Smooth muscle cell (in vitro differentiated cells): ENCODE results near the gene KIAA0513. TPM values are rescaled to one million over a fixed set of nuclear protein-coding genes. Genes with fewer than 3 reads are reported as not detected.

Experiments used
- DNase-seq: peaks from one replicate; lab custom pipeline; 2025; ENCODE audit not compliant: unreplicated experiment; lab: John Stamatoyannopoulos, UW
- H2AFZ ChIP-seq: fragments of 200-600 bp; sonication (generic); 2 replicates; pipeline ENCODE4 v1.6.0; 2016; ENCODE audit warnings: antibody characterized with exemption, low read depth, mild to moderate bottlenecking
- H3F3A ChIP-seq: fragments of 200-600 bp; sonication (generic); 2 replicates; pipeline ENCODE4 v1.6.0; 2017; ENCODE audit warnings: antibody characterized with exemption, low read depth
- H3K27ac ChIP-seq: fragments of 200-600 bp; sonication (generic); 2 replicates; pipeline ENCODE4 v1.5.1; 2016; ENCODE audit warnings: low read depth, mild to moderate bottlenecking
- H3K27me3 ChIP-seq: fragments of 200-600 bp; sonication (generic); 2 replicates; pipeline ENCODE4 v1.6.1; 2016; ENCODE audit warnings: low read depth, mild to moderate bottlenecking
- H3K36me3 ChIP-seq: fragments of 200-600 bp; sonication (generic); 2 replicates; pipeline ENCODE4 v1.5.1; 2016; ENCODE audit warnings: low read depth
- H3K4me1 ChIP-seq: fragments of 200-600 bp; sonication (generic); 2 replicates; pipeline ENCODE4 v1.5.1; 2016; ENCODE audit warnings: low read depth
- H3K4me2 ChIP-seq: fragments of 200-600 bp; sonication (generic); 2 replicates; pipeline ENCODE4 v1.6.0; 2016; ENCODE audit warnings: mild to moderate bottlenecking
- H3K4me3 ChIP-seq: fragments of 200-600 bp; sonication (generic); 2 replicates; pipeline ENCODE4 v1.5.1; 2016; ENCODE audit warnings: mild to moderate bottlenecking
- H3K79me2 ChIP-seq: fragments of 200-600 bp; sonication (generic); 2 replicates; pipeline ENCODE4 v1.6.0; 2016; ENCODE audit warnings: low read depth, mild to moderate bottlenecking
- H3K9ac ChIP-seq: fragments of 200-600 bp; sonication (generic); 2 replicates; pipeline ENCODE4 v1.6.0; 2016; ENCODE audit warnings: low read depth
- H3K9me3 ChIP-seq: fragments of 200-600 bp; sonication (generic); replicated peaks from 2 replicates; pipeline ENCODE4 v1.5.1; 2016; ENCODE audit warnings: low read depth
- H4K20me1 ChIP-seq: fragments of 200-600 bp; sonication (generic); 2 replicates; pipeline ENCODE4 v1.6.0; 2016; ENCODE audit warnings: low read depth
- CTCF ChIP-seq: fragments of 200-600 bp; sonication (generic); IDR thresholded peaks from 2 replicates; pipeline ENCODE4 v1.5.1; 2017; ENCODE audit warnings: borderline replicate concordance, mild to moderate bottlenecking, antibody characterized with exemption; ENCODE audit not compliant: insufficient read depth, poor library complexity, severe bottlenecking
- WGBS: methylation state at CpG from one replicate; pipeline ENCODE4 v1.1.7; 2016; ENCODE audit warnings: low lambda C conversion rate; 5-methylcytosine and 5-hydroxymethylcytosine counted together
- polyA plus RNA-seq: library from polyadenylated mRNA; unstranded; fragments of >200 nt; fragmentation: Nextera tagmentation; extraction: Ambion mirVana; gene quantifications from 2 replicates; pipeline ENCODE4 v1.2.1, GENCODE V29; 2016
- total RNA-seq: library from RNA; depleted of rRNA; stranded (reverse); fragments of >200 nt; gene quantifications from 2 replicates; pipeline ENCODE4 v1.2.3, GENCODE V29; 2014

Gene KIAA0513
- total and polyA plus RNA-seq, 2 experiments from 2014 or later: 3.2 to 3.3 TPM

GRCh38 chr16:85068746-85069145 is 41.2 kb downstream of the KIAA0513 start:
- no peak for TF ChIP-seq CTCF
- Histone ChIP-seq H2AFZ (no peak overlapping the region), H3K4me3 (no peak overlapping the region), H3K27me3 (no peaks in the 10 kb centered on the region), H3K27ac (no peak overlapping the region), H3F3A (no peaks in the 10 kb centered on the region), H3K79me2 (no peaks in the 10 kb centered on the region), H3K4me1 (no peaks in the 10 kb centered on the region), H3K4me2 (no peak overlapping the region), H4K20me1 (peaks cover 13% of the 10 kb centered on the region), H3K9me3 (no peaks in the 10 kb centered on the region), H3K36me3 (no peaks in the 10 kb centered on the region), H3K9ac (no peak overlapping the region)
- 94% methylated on average over 8 of the region's 8 CpGs for WGBS
- no peak for DNase-seq

DNA sequence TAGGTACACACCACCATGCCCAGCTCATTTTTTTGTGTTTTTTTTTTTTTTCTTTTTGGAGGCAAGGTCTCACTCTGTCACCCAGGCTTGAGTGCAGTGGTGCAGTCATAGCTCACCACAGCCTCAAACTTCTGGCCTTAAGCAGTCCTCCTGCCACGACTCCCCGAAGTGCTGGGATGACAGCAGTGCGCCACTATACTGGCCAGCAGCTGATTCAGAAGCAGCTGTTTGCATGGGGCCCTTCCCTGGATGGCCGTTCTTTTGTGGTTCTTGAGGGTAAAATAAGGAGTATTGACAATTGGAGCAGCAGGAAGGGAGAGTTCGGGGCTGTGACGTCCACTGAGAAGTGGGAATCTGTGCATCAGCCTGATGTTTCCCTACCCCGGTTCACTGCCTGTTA is 41.6 kb downstream of the KIAA0513 start:
- H3K4me3 ChIP-seq: no peak overlapping the region
- H3K27ac ChIP-seq: no peak overlapping the region
- H3K79me2 ChIP-seq: no peaks in the 10 kb centered on the region
- no peak overlapping the region for H2AFZ ChIP-seq
- DNase-seq: no peak
- TF ChIP-seq CTCF: no peak
- no peaks in the 10 kb centered on the region for H3K4me1 ChIP-seq
- WGBS: 95% methylated on average over 7 of the region's 7 CpGs
- H3K9ac ChIP-seq: no peak overlapping the region
- peaks cover 13% of the 10 kb centered on the region for H4K20me1 ChIP-seq
- H3F3A ChIP-seq: no peaks in the 10 kb centered on the region
- no peaks in the 10 kb centered on the region for H3K9me3 ChIP-seq
- no peaks in the 10 kb centered on the region for H3K27me3 ChIP-seq
- no peak overlapping the region for H3K4me2 ChIP-seq
- no peaks in the 10 kb centered on the region for H3K36me3 ChIP-seq

GRCh38 chr16:85072076-85072860 is 44.7 kb downstream of the KIAA0513 start:
- no peak overlapping the region for H3K4me3 ChIP-seq
- no peak overlapping the region for H2AFZ ChIP-seq
- no peak overlapping the region for H3K4me2 ChIP-seq
- no peaks in the 10 kb centered on the region for H3K36me3 ChIP-seq
- no peak overlapping the region for H3K27ac ChIP-seq
- no peaks in the 10 kb centered on the region for H3K9me3 ChIP-seq
- no peaks in the 10 kb centered on the region for H3K27me3 ChIP-seq
- H3K9ac ChIP-seq: no peak overlapping the region
- WGBS: 93% methylated on average over 8 of the region's 8 CpGs
- no peak for TF ChIP-seq CTCF
- no peaks in the 10 kb centered on the region for H4K20me1 ChIP-seq
- no peaks in the 10 kb centered on the region for H3K79me2 ChIP-seq
- no peaks in the 10 kb centered on the region for H3F3A ChIP-seq
- H3K4me1 ChIP-seq: peaks cover 5% of the 10 kb centered on the region
- DNase-seq: no peak

DNA sequence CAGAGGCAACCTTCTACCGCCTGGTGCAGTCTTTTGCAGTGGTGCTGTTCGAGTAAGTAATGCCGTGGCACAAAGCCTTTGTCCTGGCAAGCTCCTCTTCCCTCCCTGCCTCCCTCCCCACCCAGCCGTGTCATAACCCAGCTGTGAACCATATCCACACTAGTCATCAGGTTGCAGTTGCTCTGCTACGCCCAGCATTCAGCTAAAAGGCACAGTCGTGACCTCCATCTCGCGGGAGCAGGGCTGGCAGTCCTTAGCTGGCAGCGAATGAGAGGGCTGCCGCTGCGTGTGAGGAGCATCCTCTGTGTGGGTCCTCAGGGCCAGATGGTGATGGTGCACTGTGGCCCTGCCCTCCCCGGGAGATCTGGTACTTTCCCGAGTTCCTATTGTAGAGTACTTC is 45.4 kb downstream of the KIAA0513 start:
- no peaks in the 10 kb centered on the region for H3K36me3 ChIP-seq
- no peaks in the 10 kb centered on the region for H3K9me3 ChIP-seq
- no peak overlapping the region for H3K4me3 ChIP-seq
- no peak for DNase-seq
- H3K27ac ChIP-seq: no peak overlapping the region
- no peaks in the 10 kb centered on the region for H3K79me2 ChIP-seq
- peaks cover 5% of the 10 kb centered on the region for H3K4me1 ChIP-seq
- H3K27me3 ChIP-seq: no peaks in the 10 kb centered on the region
- no peak for TF ChIP-seq CTCF
- H4K20me1 ChIP-seq: no peaks in the 10 kb centered on the region
- 89% methylated on average over 13 of the region's 13 CpGs for WGBS
- no peak overlapping the region for H3K4me2 ChIP-seq
- no peak overlapping the region for H2AFZ ChIP-seq
- no peaks in the 10 kb centered on the region for H3F3A ChIP-seq
- no peak overlapping the region for H3K9ac ChIP-seq
